ENCODE measurements around the gene PTPN13. TPM values are rescaled to one million over a fixed set of nuclear protein-coding genes. Genes with fewer than 3 reads are reported as not detected.

The PTPN13 gene
- total and polyA plus RNA-seq, 2 donors: 8.9 to 10.0 TPM

DNA sequence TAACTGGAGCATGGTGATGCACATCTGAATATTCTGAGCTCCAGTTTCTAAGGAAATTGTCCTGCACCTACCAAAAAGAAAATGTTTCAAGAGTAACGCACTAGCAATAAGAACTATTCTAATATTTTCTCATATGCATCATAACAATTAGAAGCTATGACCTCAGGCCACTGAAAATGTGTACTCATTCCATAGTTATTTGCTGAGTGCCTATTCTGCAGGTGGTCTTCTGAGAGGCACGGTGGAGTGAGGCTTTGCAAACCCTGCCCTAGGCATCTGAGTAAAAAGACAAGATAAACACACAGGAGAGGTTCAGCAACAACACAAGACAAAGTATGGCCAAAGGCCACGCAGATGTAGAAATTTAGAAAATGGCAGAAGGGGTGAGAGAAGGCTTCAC is 231.4 kb downstream of the PTPN13 start:
- Histone ChIP-seq H3K27ac (ENCODE audit: low read depth in 1 of 2, low read length in 1 of 2) (no peak overlapping the region), H3K4me3 (ENCODE audit: low read length in 2 of 2) (no peak overlapping the region), H3K36me3 (ENCODE audit: control insufficient read depth in 2 of 2, insufficient read depth in 2 of 2, low read length in 1 of 2) (no peaks in the 10 kb centered on the region), H3K27me3 (ENCODE audit: control insufficient read depth in 2 of 2, insufficient read depth in 1 of 2, low read length in 1 of 2) (no peaks in the 10 kb centered on the region), H3K9me3 (ENCODE audit: control insufficient read depth in 2 of 2, insufficient read depth in 1 of 2, low read length in 1 of 2) (peaks cover 0 to 2% of the 10 kb centered on the region in 2 donors), H3K4me1 (ENCODE audit: control insufficient read depth in 2 of 2, insufficient read depth in 2 of 2, low read length in 2 of 2) (no peaks in the 10 kb centered on the region)
- WGBS: 94% methylated on average over 3 of the region's 3 CpGs
- DNase-seq (ENCODE audit: low read depth in 6 of 9, low spot score in 9 of 9): no peak

- Histone ChIP-seq H3K4me3 (ENCODE audit: low read length in 2 of 2) (no peak overlapping the region), H3K4me1 (ENCODE audit: control insufficient read depth in 2 of 2, insufficient read depth in 2 of 2, low read length in 2 of 2) (no peaks in the 10 kb centered on the region), H3K27ac (ENCODE audit: low read depth in 1 of 2, low read length in 1 of 2) (no peak overlapping the region), H3K9me3 (ENCODE audit: control insufficient read depth in 2 of 2, insufficient read depth in 1 of 2, low read length in 1 of 2) (peaks cover 0 to 2% of the 10 kb centered on the region in 2 donors), H3K27me3 (ENCODE audit: control insufficient read depth in 2 of 2, insufficient read depth in 1 of 2, low read length in 1 of 2) (no peaks in the 10 kb centered on the region), H3K36me3 (ENCODE audit: control insufficient read depth in 2 of 2, insufficient read depth in 2 of 2, low read length in 1 of 2) (no peaks in the 10 kb centered on the region)
- 96% methylated on average over 5 of the region's 5 CpGs for WGBS
- no peak for DNase-seq (ENCODE audit: low read depth in 6 of 9, low spot score in 9 of 9)
Measured at GRCh38 chr4:86831262-86832130, 237.4 kb downstream of the PTPN13 start.

- Histone ChIP-seq H3K4me1 (ENCODE audit: control insufficient read depth in 2 of 2, insufficient read depth in 2 of 2, low read length in 2 of 2) (no peaks in the 10 kb centered on the region), H3K9me3 (ENCODE audit: control insufficient read depth in 2 of 2, insufficient read depth in 1 of 2, low read length in 1 of 2) (peaks cover 0 to 2% of the 10 kb centered on the region in 2 donors), H3K27ac (ENCODE audit: low read depth in 1 of 2, low read length in 1 of 2) (no peak overlapping the region), H3K4me3 (ENCODE audit: low read length in 2 of 2) (no peak overlapping the region), H3K27me3 (ENCODE audit: control insufficient read depth in 2 of 2, insufficient read depth in 1 of 2, low read length in 1 of 2) (no peaks in the 10 kb centered on the region), H3K36me3 (ENCODE audit: control insufficient read depth in 2 of 2, insufficient read depth in 2 of 2, low read length in 1 of 2) (no peaks in the 10 kb centered on the region)
- DNase-seq (ENCODE audit: low read depth in 6 of 9, low spot score in 9 of 9): no peak
- WGBS: 97% methylated on average over 1 of the region's 1 CpG
Measured at GRCh38 chr4:86833615-86834014, 239.5 kb downstream of the PTPN13 start.

DNA sequence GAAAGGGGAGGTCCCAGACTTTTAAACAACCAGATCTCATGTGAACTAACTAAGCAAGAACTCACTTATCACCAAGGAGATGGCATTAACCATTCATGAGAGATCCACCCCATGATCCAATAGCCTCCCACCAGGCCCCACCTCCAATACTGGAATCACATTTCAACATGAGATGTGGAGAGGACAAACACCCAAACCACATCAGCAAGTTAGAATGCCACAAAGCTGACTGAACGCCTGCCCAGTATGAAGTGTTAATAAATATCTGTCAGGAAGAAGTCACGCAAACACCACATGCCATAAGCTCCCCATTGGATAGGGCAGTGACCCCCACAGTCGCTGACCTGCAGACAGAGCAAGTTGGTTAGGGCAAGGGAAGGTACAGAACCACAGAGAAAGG is 240.8 kb downstream of the PTPN13 start:
- WGBS: 96% methylated on average over 3 of the region's 3 CpGs
- Histone ChIP-seq H3K36me3 (ENCODE audit: control insufficient read depth in 2 of 2, insufficient read depth in 2 of 2, low read length in 1 of 2) (no peaks in the 10 kb centered on the region), H3K4me3 (ENCODE audit: low read length in 2 of 2) (no peak overlapping the region), H3K27me3 (ENCODE audit: control insufficient read depth in 2 of 2, insufficient read depth in 1 of 2, low read length in 1 of 2) (no peaks in the 10 kb centered on the region), H3K4me1 (ENCODE audit: control insufficient read depth in 2 of 2, insufficient read depth in 2 of 2, low read length in 2 of 2) (no peaks in the 10 kb centered on the region), H3K9me3 (ENCODE audit: control insufficient read depth in 2 of 2, insufficient read depth in 1 of 2, low read length in 1 of 2) (peaks cover 0 to 2% of the 10 kb centered on the region in 2 donors), H3K27ac (ENCODE audit: low read depth in 1 of 2, low read length in 1 of 2) (no peak overlapping the region)
- no peak for DNase-seq (ENCODE audit: low read depth in 6 of 9, low spot score in 9 of 9)

DNA sequence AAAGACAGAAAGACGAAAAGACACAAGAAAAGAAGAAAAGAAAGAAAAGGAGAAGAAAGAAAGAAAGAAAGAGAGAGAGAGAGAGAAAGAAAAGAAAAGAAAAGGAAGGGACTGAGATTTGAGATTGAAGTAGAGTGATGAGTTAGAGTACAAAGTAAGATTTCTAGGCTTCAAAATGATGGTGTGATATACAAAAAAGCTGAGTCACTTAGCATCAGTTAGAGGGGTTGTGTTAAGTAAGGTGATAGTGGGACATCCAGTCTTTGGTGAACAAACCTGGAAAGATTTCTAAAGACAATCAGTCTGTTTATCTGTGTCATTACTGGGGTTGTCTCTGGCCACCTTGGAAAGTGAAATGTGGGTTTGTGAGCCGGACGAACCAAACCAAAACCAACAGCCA is 241.6 kb downstream of the PTPN13 start:
- no peak for DNase-seq (ENCODE audit: low read depth in 6 of 9, low spot score in 9 of 9)
- no peaks in the 10 kb centered on the region for H3K27me3 ChIP-seq (ENCODE audit: control insufficient read depth in 2 of 2, insufficient read depth in 1 of 2, low read length in 1 of 2)
- 63% methylated on average over 3 of the region's 3 CpGs for WGBS
- H3K27ac ChIP-seq (ENCODE audit: low read depth in 1 of 2, low read length in 1 of 2): no peak overlapping the region
- no peaks in the 10 kb centered on the region for H3K36me3 ChIP-seq (ENCODE audit: control insufficient read depth in 2 of 2, insufficient read depth in 2 of 2, low read length in 1 of 2)
- no peaks in the 10 kb centered on the region for H3K4me1 ChIP-seq (ENCODE audit: control insufficient read depth in 2 of 2, insufficient read depth in 2 of 2, low read length in 2 of 2)
- H3K9me3 ChIP-seq (ENCODE audit: control insufficient read depth in 2 of 2, insufficient read depth in 1 of 2, low read length in 1 of 2): no peaks in the 10 kb centered on the region
- H3K4me3 ChIP-seq (ENCODE audit: low read length in 2 of 2): no peak overlapping the region

DNA sequence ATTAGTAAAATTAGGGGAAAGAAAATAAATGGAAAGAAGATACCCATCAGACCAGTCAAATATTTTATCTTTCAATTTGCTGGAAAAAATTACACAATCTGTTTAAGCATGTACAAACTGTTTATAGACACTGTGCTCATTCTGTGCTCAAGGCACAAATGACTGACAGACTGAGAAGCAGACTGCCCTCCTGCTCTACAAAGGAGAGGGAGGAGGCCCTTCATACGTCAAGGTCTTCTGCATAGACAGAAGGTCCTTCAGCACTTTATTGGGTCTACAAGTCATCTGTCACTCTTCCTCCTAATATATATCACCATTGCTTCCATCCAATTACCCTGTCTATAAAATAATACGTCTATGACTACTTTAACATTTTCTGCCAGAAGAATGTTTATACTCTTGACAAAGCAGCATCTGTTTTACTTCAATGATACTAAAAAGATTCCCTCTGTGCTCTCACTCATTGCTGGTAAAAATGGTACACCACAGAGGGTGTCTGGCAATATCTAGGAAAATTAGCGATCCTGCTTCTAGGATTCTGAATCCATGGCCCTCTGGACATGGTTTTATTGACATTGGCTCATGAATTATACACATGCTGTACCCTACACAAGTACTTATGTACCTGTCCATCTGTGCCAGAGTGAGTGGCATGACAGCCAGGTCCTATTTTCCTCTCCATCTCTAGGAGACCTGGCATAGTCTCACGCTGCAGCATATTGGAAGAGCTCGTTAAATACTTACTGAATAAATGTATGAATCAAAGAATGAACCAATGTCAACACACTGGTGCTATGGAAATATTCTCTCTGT is 243.8 kb downstream of the PTPN13 start:
- no peaks in the 10 kb centered on the region for H3K36me3 ChIP-seq (ENCODE audit: control insufficient read depth in 2 of 2, insufficient read depth in 2 of 2, low read length in 1 of 2)
- no peak for DNase-seq (ENCODE audit: low read depth in 6 of 9, low spot score in 9 of 9)

DNA sequence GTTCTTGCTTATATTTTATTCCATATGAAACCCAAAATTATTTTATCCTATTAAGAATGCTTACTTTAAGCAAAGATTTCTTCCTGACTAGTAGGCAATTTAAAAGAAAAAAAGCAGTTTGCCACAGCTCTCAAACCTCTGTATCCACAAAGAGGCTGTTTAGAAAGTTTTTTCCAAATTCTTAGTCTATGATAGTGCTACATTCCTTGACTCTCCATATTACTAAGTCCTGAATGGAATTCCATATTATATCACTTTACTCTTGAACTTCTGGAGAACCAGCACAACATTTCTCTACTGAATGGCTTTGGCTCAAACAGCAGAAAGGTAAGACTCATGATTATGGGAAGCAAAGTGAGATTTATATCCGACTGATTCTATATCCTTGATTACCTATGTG is 246.7 kb downstream of the PTPN13 start:
- no peak overlapping the region for H3K4me3 ChIP-seq (ENCODE audit: low read length in 2 of 2)
- no peak for DNase-seq (ENCODE audit: low read depth in 6 of 9, low spot score in 9 of 9)
- no peaks in the 10 kb centered on the region for H3K27me3 ChIP-seq (ENCODE audit: control insufficient read depth in 2 of 2, insufficient read depth in 1 of 2, low read length in 1 of 2)
- 100% methylated on average over 1 of the region's 1 CpG for WGBS
- no peaks in the 10 kb centered on the region for H3K4me1 ChIP-seq (ENCODE audit: control insufficient read depth in 2 of 2, insufficient read depth in 2 of 2, low read length in 2 of 2)
- no peak overlapping the region for H3K27ac ChIP-seq (ENCODE audit: low read depth in 1 of 2, low read length in 1 of 2)
- H3K36me3 ChIP-seq (ENCODE audit: control insufficient read depth in 2 of 2, insufficient read depth in 2 of 2, low read length in 1 of 2): no peaks in the 10 kb centered on the region
- no peaks in the 10 kb centered on the region for H3K9me3 ChIP-seq (ENCODE audit: control insufficient read depth in 2 of 2, insufficient read depth in 1 of 2, low read length in 1 of 2)

More for the DNA sequence above, 243.8 kb downstream of the PTPN13 start:
- Histone ChIP-seq H3K27me3 (ENCODE audit: control insufficient read depth in 2 of 2, insufficient read depth in 1 of 2, low read length in 1 of 2) (no peaks in the 10 kb centered on the region), H3K4me3 (ENCODE audit: low read length in 2 of 2) (no peak overlapping the region), H3K4me1 (ENCODE audit: control insufficient read depth in 2 of 2, insufficient read depth in 2 of 2, low read length in 2 of 2) (no peaks in the 10 kb centered on the region), H3K27ac (ENCODE audit: low read depth in 1 of 2, low read length in 1 of 2) (no peak overlapping the region), H3K9me3 (ENCODE audit: control insufficient read depth in 2 of 2, insufficient read depth in 1 of 2, low read length in 1 of 2) (no peaks in the 10 kb centered on the region)
- WGBS: 90% methylated on average over 5 of the region's 5 CpGs

GRCh38 chr4:86841309-86841708 is 247.2 kb downstream of the PTPN13 start:
- H3K4me1 ChIP-seq (ENCODE audit: control insufficient read depth in 2 of 2, insufficient read depth in 2 of 2, low read length in 2 of 2): no peaks in the 10 kb centered on the region
- 92% methylated on average over 1 of the region's 1 CpG for WGBS
- no peak overlapping the region for H3K27ac ChIP-seq (ENCODE audit: low read depth in 1 of 2, low read length in 1 of 2)
- no peaks in the 10 kb centered on the region for H3K36me3 ChIP-seq (ENCODE audit: control insufficient read depth in 2 of 2, insufficient read depth in 2 of 2, low read length in 1 of 2)
- H3K4me3 ChIP-seq (ENCODE audit: low read length in 2 of 2): no peak overlapping the region
- H3K27me3 ChIP-seq (ENCODE audit: control insufficient read depth in 2 of 2, insufficient read depth in 1 of 2, low read length in 1 of 2): no peaks in the 10 kb centered on the region
- no peaks in the 10 kb centered on the region for H3K9me3 ChIP-seq (ENCODE audit: control insufficient read depth in 2 of 2, insufficient read depth in 1 of 2, low read length in 1 of 2)
- DNase-seq (ENCODE audit: low read depth in 6 of 9, low spot score in 9 of 9): no peak

DNA sequence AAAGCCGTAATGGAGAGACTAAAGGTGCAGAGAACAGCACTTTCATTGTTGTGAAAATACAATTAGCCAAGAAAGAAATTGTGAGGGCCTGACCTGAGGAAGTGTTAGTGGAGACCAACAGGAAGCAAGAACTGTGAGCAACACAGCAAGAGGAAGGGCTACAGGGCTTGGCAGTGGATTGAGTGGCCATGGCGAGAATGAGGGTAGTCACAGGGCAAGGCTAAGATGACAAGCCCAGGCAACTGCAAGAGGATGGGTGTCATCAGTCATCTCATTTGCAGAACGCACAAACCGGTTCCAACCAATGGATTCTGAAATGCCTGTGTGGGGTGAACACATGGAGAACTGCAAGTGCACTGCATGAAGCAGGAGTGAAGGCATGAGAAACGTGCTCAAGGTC is 251.5 kb downstream of the PTPN13 start:
- no peak overlapping the region for H3K4me3 ChIP-seq (ENCODE audit: low read length in 2 of 2)
- no peaks in the 10 kb centered on the region for H3K4me1 ChIP-seq (ENCODE audit: control insufficient read depth in 2 of 2, insufficient read depth in 2 of 2, low read length in 2 of 2)
- H3K9me3 ChIP-seq (ENCODE audit: control insufficient read depth in 2 of 2, insufficient read depth in 1 of 2, low read length in 1 of 2): no peaks in the 10 kb centered on the region
- no peaks in the 10 kb centered on the region for H3K36me3 ChIP-seq (ENCODE audit: control insufficient read depth in 2 of 2, insufficient read depth in 2 of 2, low read length in 1 of 2)
- H3K27me3 ChIP-seq (ENCODE audit: control insufficient read depth in 2 of 2, insufficient read depth in 1 of 2, low read length in 1 of 2): no peaks in the 10 kb centered on the region
- no peak for DNase-seq (ENCODE audit: low read depth in 6 of 9, low spot score in 9 of 9)
- 94% methylated on average over 5 of the region's 5 CpGs for WGBS
- H3K27ac ChIP-seq (ENCODE audit: low read depth in 1 of 2, low read length in 1 of 2): no peak overlapping the region

All from thymus (tissue), 11 donors.